ENCODE measurements around the gene PRM3.

Gene PRM3

GRCh38 chr16:11224096-11224893, 49.1 kb downstream of the PRM3 start:
- no peak for DNase-seq

All from NCI-H82 (cell line).